ENCODE data around the gene CEP250.
"Not testable (repeated sequence)": the region's sequence is repeated elsewhere in the genome, so short reads cannot be mapped to it uniquely, and the experiment has no call there.

The CEP250 gene

GRCh38 chr20:35453647-35454046 is 1.8 kb upstream of the CEP250 start:
- DNase-seq = no peak

GRCh38 chr20:35456700-35457099 is 1.3 kb downstream of the CEP250 start:
- not testable (repeated sequence) for DNase-seq

GRCh38 chr20:35457539-35457938 is 2.1 kb downstream of the CEP250 start:
- DNase-seq = not testable (repeated sequence)

GRCh38 chr20:35458388-35458787 is 3.0 kb downstream of the CEP250 start:
- DNase-seq = no peak

GRCh38 chr20:35461620-35462019 is 6.2 kb downstream of the CEP250 start:
- DNase-seq = no peak

GRCh38 chr20:35462351-35462750 is 7.0 kb downstream of the CEP250 start:
- peak; percentile 67 for DNase-seq

- DNase-seq = peak; percentile 61
Measured at GRCh38 chr20:35463455-35464300, 8.3 kb downstream of the CEP250 start.

GRCh38 chr20:35465976-35466375 is 10.6 kb downstream of the CEP250 start:
- no peak for DNase-seq

GRCh38 chr20:35466856-35467255 is 11.5 kb downstream of the CEP250 start:
- no peak for DNase-seq

GRCh38 chr20:35467339-35468224 is 12.2 kb downstream of the CEP250 start:
- no peak for DNase-seq

GRCh38 chr20:35468671-35469334 is 13.4 kb downstream of the CEP250 start:
- no peak for DNase-seq

- DNase-seq = no peak
Measured at GRCh38 chr20:35472209-35472608, 16.8 kb downstream of the CEP250 start.

- no peak for DNase-seq
Measured at GRCh38 chr20:35473684-35474083, 18.3 kb downstream of the CEP250 start.

GRCh38 chr20:35474303-35474871 is 19.0 kb downstream of the CEP250 start:
- no peak for DNase-seq

GRCh38 chr20:35476288-35476687 is 20.9 kb downstream of the CEP250 start:
- DNase-seq = no peak

- no peak for DNase-seq
Measured at GRCh38 chr20:35478804-35479472, 23.5 kb downstream of the CEP250 start.

GRCh38 chr20:35479798-35480197 is 24.4 kb downstream of the CEP250 start:
- no peak for DNase-seq

- DNase-seq = no peak
Measured at GRCh38 chr20:35487479-35487878, 32.1 kb downstream of the CEP250 start.

- DNase-seq = no peak
Measured at GRCh38 chr20:35489717-35490116, 34.3 kb downstream of the CEP250 start.

- DNase-seq = no peak
Measured at GRCh38 chr20:35490736-35491181, 35.4 kb downstream of the CEP250 start.

GRCh38 chr20:35491823-35492222 is 36.4 kb downstream of the CEP250 start:
- no peak for DNase-seq

- no peak for DNase-seq
Measured at GRCh38 chr20:35492352-35492751, 37.0 kb downstream of the CEP250 start.
